HepG2 (cell line): ENCODE results near the gene MCF2L. TPM values are rescaled to one million over a fixed set of nuclear protein-coding genes. Genes with fewer than 3 reads are reported as not detected.
A peak's percentile ranks its signal among the peaks of the same experiment; 100 is the strongest.

ENCODE experiments used
- GABPB1 ChIP-seq: IDR thresholded peaks from 2 replicates; pipeline ENCODE4 v1.6.1; 2016; ENCODE audit warnings: mild to moderate bottlenecking, missing genetic modification reagents, moderate library complexity, missing compliant biosample characterization
- MAZ ChIP-seq, 2 experiments: sonication (generic) in 1 of 2; formaldehyde crosslinking in 1 of 2; IDR thresholded peaks; 2 replicates each; pipeline versions ENCODE4 v1.5.0 to v1.6.1; 2012 to 2020; ENCODE audit warnings: low read depth in 2 of 2, mild to moderate bottlenecking in 2 of 2, borderline replicate concordance in 1 of 2, improper control_type of control experiment in 1 of 2, low read length in 1 of 2, missing genetic modification reagents in 1 of 2, moderate library complexity in 1 of 2
- PHF20 ChIP-seq: sonication (generic); formaldehyde crosslinking; IDR thresholded peaks from 2 replicates; pipeline ENCODE4 v1.5.0; 2020; ENCODE audit warnings: mild to moderate bottlenecking, missing genetic modification reagents
- POLR2AphosphoS5 ChIP-seq: IDR thresholded peaks from 2 replicates; pipeline ENCODE4 v1.6.1; 2012; ENCODE audit warnings: low read depth, low read length
- RBFOX2 ChIP-seq: fragments of 200-400 bp; formaldehyde crosslinking; IDR thresholded peaks from 2 replicates; pipeline ENCODE4 v1.6.1; 2017; ENCODE audit warnings: low read depth, mild to moderate bottlenecking, low read length
- RFX1 ChIP-seq: fragments of 450-650 bp; IDR thresholded peaks from 2 replicates; pipeline ENCODE4 v1.6.1; 2017
- SIN3A ChIP-seq: IDR thresholded peaks from 2 replicates; pipeline ENCODE4 v1.6.1; 2011; ENCODE audit warnings: low read depth, mild to moderate bottlenecking, control low read depth, low read length, borderline replicate concordance
- SIX1 ChIP-seq: sonication (generic); formaldehyde crosslinking; IDR thresholded peaks from 2 replicates; pipeline ENCODE4 v1.4.0; 2020; ENCODE audit warnings: missing genetic modification reagents, borderline replicate concordance
- ZNF460 ChIP-seq: sonication (generic); formaldehyde crosslinking; IDR thresholded peaks from 2 replicates; pipeline ENCODE4 v1.5.1; 2020; ENCODE audit warnings: missing genetic modification reagents, mild to moderate bottlenecking, borderline replicate concordance
- polyA plus RNA-seq, 8 experiments: library from polyadenylated mRNA; depleted of rRNA in 3 of 8; stranded (reverse) in 7 of 8; unstranded in 1 of 8; fragments of >200 nt; fragmentation: Illumina TruSeq in 4 of 8; extraction: Trizol in 4 of 8; gene quantifications; 2 replicates each; pipeline versions ENCODE4 v1.2.1 to v1.2.3, GENCODE V29; 2011 to 2016; ENCODE audit warnings: low read depth in 4 of 8, missing spikeins in 1 of 8, mixed read lengths in 1 of 8; ENCODE audit not compliant: insufficient read depth in 1 of 8
- total RNA-seq, 5 experiments: library from RNA; depleted of rRNA; stranded (reverse); fragments of >200 nt; fragmentation: Illumina TruSeq; extraction: Trizol; gene quantifications; 2 replicates each; pipeline ENCODE4 v1.2.3, GENCODE V29; 2016; ENCODE audit warnings: low read depth in 1 of 5
- TF ChIP-seq, protein P1 (sequence below): sonication (generic); formaldehyde crosslinking; IDR thresholded peaks from 2 replicates; pipeline ENCODE4 v1.4.0; 2020; ENCODE audit warnings: mild to moderate bottlenecking, missing genetic modification reagents, borderline replicate concordance
- TF ChIP-seq, protein P2 (sequence below): sonication (generic); formaldehyde crosslinking; IDR thresholded peaks from 2 replicates; pipeline ENCODE4 v1.4.0; 2020; ENCODE audit warnings: missing genetic modification reagents
- TF ChIP-seq, protein P3 (sequence below), 2 experiments: sonication (generic) in 1 of 2; formaldehyde crosslinking in 1 of 2; IDR thresholded peaks; 2 replicates each; pipeline versions ENCODE4 v1.5.1 to v1.6.1; 2011 to 2020; ENCODE audit warnings: borderline replicate concordance in 1 of 2, low read depth in 1 of 2, low read length in 1 of 2, mild to moderate bottlenecking in 1 of 2, missing genetic modification reagents in 1 of 2, moderate library complexity in 1 of 2
- TF ChIP-seq, protein P4 (sequence below): sonication (generic); formaldehyde crosslinking; IDR thresholded peaks from 2 replicates; pipeline ENCODE4 v1.4.0; 2020; ENCODE audit warnings: missing genetic modification reagents, borderline replicate concordance

MCF2L gene
- total and polyA plus RNA-seq, 2 of the 13 experiments (the other 11 are each of a cell fraction or from before 2014, with no cell fraction given) = 19.4 to 28.4 TPM

DNA sequence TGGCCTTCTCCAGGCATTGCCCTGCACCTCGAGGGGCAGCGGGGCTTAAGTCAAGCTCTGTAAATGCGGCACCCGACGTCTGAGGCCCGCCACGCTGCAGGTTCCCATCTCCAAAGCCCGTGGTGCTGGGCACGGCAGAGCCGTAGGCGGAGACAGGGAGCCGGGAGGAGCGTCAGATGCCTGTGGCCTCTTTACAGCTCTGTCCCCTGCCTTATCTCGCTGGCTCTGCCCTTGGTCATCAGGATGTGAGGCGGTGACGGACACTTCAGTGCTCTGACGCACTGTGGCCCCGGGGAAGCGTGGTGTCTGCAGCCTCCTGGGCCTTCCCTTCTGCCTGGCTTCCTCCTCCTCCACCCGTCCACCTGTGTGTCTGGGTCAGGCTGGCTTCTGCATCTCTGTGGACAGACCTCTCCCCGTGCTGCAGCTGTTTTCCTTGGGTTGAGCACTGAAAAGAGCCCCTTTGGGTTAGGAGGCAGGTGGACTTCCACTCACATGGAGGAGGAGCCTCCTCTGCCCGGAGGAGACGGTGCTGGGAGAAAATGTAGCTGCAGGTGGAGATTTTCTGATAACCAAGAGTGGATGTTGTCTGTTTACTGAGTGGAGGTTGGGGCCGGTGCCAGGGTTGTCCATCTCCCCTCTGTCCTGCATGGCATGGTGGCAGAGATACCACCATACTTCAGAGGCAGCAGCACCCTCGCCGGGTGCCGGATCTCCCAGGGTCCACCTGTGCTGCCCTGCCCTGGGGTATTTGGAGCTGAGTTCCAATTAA, 14.6 kb downstream of the MCF2L start (continued):
- TF ChIP-seq, protein P1, sequence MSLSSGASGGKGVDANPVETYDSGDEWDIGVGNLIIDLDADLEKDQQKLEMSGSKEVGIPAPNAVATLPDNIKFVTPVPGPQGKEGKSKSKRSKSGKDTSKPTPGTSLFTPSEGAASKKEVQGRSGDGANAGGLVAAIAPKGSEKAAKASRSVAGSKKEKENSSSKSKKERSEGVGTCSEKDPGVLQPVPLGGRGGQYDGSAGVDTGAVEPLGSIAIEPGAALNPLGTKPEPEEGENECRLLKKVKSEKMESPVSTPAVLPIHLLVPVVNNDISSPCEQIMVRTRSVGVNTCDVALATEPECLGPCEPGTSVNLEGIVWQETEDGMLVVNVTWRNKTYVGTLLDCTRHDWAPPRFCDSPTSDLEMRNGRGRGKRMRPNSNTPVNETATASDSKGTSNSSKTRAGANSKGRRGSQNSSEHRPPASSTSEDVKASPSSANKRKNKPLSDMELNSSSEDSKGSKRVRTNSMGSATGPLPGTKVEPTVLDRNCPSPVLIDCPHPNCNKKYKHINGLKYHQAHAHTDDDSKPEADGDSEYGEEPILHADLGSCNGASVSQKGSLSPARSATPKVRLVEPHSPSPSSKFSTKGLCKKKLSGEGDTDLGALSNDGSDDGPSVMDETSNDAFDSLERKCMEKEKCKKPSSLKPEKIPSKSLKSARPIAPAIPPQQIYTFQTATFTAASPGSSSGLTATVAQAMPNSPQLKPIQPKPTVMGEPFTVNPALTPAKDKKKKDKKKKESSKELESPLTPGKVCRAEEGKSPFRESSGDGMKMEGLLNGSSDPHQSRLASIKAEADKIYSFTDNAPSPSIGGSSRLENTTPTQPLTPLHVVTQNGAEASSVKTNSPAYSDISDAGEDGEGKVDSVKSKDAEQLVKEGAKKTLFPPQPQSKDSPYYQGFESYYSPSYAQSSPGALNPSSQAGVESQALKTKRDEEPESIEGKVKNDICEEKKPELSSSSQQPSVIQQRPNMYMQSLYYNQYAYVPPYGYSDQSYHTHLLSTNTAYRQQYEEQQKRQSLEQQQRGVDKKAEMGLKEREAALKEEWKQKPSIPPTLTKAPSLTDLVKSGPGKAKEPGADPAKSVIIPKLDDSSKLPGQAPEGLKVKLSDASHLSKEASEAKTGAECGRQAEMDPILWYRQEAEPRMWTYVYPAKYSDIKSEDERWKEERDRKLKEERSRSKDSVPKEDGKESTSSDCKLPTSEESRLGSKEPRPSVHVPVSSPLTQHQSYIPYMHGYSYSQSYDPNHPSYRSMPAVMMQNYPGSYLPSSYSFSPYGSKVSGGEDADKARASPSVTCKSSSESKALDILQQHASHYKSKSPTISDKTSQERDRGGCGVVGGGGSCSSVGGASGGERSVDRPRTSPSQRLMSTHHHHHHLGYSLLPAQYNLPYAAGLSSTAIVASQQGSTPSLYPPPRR = no peak
- TF ChIP-seq POLR2AphosphoS5 (no peak), GABPB1 (CRISPR knock-in tag) (0 out of 2 replicates have a peak, but pooled peaks have one; percentile 22), SIN3A (no peak), MAZ (IDR thresholded peaks at IDR 0.05; ENCODE audit: borderline replicate concordance, low read depth, low read length) (no peak), MAZ (CRISPR knock-in tag; IDR thresholded peaks at IDR 0.05; ENCODE audit: low read depth) (no peak), PHF20 (CRISPR knock-in tag) (no peak), RBFOX2 (no peak), SIX1 (CRISPR knock-in tag) (no peak), ZNF460 (no peak), RFX1 (no peak)
- TF ChIP-seq, protein P2, sequence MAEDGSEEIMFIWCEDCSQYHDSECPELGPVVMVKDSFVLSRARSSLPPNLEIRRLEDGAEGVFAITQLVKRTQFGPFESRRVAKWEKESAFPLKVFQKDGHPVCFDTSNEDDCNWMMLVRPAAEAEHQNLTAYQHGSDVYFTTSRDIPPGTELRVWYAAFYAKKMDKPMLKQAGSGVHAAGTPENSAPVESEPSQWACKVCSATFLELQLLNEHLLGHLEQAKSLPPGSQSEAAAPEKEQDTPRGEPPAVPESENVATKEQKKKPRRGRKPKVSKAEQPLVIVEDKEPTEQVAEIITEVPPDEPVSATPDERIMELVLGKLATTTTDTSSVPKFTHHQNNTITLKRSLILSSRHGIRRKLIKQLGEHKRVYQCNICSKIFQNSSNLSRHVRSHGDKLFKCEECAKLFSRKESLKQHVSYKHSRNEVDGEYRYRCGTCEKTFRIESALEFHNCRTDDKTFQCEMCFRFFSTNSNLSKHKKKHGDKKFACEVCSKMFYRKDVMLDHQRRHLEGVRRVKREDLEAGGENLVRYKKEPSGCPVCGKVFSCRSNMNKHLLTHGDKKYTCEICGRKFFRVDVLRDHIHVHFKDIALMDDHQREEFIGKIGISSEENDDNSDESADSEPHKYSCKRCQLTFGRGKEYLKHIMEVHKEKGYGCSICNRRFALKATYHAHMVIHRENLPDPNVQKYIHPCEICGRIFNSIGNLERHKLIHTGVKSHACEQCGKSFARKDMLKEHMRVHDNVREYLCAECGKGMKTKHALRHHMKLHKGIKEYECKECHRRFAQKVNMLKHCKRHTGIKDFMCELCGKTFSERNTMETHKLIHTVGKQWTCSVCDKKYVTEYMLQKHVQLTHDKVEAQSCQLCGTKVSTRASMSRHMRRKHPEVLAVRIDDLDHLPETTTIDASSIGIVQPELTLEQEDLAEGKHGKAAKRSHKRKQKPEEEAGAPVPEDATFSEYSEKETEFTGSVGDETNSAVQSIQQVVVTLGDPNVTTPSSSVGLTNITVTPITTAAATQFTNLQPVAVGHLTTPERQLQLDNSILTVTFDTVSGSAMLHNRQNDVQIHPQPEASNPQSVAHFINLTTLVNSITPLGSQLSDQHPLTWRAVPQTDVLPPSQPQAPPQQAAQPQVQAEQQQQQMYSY (CRISPR knock-in tag) = no peak
- TF ChIP-seq, protein P3, sequence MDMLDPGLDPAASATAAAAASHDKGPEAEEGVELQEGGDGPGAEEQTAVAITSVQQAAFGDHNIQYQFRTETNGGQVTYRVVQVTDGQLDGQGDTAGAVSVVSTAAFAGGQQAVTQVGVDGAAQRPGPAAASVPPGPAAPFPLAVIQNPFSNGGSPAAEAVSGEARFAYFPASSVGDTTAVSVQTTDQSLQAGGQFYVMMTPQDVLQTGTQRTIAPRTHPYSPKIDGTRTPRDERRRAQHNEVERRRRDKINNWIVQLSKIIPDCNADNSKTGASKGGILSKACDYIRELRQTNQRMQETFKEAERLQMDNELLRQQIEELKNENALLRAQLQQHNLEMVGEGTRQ (IDR thresholded peaks at IDR 0.05; ENCODE audit: low read depth, low read length) = no peak
- TF ChIP-seq, protein P3 (CRISPR knock-in tag; IDR thresholded peaks at IDR 0.05; ENCODE audit: borderline replicate concordance) = no peak
- TF ChIP-seq, protein P4, sequence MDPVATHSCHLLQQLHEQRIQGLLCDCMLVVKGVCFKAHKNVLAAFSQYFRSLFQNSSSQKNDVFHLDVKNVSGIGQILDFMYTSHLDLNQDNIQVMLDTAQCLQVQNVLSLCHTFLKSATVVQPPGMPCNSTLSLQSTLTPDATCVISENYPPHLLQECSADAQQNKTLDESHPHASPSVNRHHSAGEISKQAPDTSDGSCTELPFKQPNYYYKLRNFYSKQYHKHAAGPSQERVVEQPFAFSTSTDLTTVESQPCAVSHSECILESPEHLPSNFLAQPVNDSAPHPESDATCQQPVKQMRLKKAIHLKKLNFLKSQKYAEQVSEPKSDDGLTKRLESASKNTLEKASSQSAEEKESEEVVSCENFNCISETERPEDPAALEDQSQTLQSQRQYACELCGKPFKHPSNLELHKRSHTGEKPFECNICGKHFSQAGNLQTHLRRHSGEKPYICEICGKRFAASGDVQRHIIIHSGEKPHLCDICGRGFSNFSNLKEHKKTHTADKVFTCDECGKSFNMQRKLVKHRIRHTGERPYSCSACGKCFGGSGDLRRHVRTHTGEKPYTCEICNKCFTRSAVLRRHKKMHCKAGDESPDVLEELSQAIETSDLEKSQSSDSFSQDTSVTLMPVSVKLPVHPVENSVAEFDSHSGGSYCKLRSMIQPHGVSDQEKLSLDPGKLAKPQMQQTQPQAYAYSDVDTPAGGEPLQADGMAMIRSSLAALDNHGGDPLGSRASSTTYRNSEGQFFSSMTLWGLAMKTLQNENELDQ (CRISPR knock-in tag) = no peak
